ENCODE measurements around the gene SAT1. TPM values are rescaled to one million over a fixed set of nuclear protein-coding genes. Genes with fewer than 3 reads are reported as not detected.
A peak's percentile ranks its signal among the peaks of the same experiment; 100 is the strongest.

SAT1 gene
- total and polyA plus RNA-seq, 12 donors: 129 to 905 (median 381) TPM

DNA sequence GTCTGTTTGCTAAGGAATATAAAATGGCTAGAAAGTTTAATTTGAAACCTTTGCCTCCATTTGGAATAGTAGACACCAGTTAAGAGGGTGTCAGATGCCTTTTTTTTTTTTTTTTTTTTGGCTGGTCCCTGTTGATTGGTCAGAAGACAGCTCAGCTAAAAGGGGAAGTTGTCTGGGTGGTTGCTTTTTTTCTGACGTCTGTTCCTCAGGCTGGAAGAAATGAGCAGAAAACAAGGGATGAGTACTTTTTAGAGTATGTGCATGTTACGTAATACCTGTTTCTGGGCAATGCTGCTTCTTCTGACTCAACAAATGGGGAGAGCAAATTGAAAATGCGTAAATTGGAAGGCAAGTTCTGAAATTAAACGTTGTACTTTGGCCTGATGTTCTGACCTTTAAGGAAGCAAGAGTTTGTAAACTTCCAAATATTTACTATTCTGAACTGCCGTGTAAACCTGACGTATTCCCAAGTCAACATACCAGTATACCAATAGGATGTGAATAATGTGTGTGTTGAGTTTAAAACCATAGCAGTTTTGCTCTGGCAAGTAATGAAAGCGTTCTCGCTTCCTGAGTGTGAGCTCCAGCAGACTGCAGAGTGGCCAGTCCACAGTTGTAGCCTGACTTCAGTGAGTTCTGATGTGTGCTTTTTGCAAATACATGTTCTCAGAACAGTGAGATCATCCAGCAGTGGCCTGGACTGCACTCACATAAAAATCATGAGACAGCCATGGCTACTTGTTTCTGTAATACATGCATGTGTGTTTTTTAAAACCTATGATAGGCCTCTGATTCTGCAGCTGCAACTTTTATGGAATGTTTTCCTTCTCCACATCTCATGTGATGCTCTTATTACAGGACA lies 1.7 kb downstream of the SAT1 start:
- WGBS, 4 donors: 46 to 73% (median 56%) methylated on average over 8 of the region's 8 CpGs

DNA sequence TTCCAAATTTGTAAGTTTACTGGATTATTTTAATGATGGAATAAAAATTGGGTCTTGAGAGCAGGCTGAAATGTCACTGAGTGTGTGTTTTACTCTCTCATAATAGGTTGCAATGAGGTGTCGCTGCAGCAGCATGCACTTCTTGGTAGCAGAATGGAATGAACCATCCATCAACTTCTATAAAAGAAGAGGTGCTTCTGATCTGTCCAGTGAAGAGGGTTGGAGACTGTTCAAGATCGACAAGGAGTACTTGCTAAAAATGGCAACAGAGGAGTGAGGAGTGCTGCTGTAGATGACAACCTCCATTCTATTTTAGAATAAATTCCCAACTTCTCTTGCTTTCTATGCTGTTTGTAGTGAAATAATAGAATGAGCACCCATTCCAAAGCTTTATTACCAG lies 2.6 kb downstream of the SAT1 start:
- H3K27ac ChIP-seq: peak overlapping the region in 2 of 5 donors; percentile 94 to 97
- intact Hi-C loops (cut with DNase I): loop anchor here in 1 of 2 donors (10.0 kb wide), 1 partner anchor 119 kb away; the partner anchor contains the start of genes APOO and CXorf58
- H3K4me1 ChIP-seq (replicated peaks in 1 of 2): no peaks in the 10 kb centered on the region
- WGBS, 4 donors: 61 to 81% (median 65%) methylated on average over 2 of the region's 2 CpGs; no CpG with 5 or more reads in 1 of the 4 donors
- TF ChIP-seq, protein P1, sequence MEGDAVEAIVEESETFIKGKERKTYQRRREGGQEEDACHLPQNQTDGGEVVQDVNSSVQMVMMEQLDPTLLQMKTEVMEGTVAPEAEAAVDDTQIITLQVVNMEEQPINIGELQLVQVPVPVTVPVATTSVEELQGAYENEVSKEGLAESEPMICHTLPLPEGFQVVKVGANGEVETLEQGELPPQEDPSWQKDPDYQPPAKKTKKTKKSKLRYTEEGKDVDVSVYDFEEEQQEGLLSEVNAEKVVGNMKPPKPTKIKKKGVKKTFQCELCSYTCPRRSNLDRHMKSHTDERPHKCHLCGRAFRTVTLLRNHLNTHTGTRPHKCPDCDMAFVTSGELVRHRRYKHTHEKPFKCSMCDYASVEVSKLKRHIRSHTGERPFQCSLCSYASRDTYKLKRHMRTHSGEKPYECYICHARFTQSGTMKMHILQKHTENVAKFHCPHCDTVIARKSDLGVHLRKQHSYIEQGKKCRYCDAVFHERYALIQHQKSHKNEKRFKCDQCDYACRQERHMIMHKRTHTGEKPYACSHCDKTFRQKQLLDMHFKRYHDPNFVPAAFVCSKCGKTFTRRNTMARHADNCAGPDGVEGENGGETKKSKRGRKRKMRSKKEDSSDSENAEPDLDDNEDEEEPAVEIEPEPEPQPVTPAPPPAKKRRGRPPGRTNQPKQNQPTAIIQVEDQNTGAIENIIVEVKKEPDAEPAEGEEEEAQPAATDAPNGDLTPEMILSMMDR (IDR thresholded peaks at IDR 0.05): no peak
- TF ChIP-seq POLR2A (IDR thresholded peaks at IDR 0.05): peak in 1 of 2 donors; percentile 14
- H3K9me3 ChIP-seq (replicated peaks in 1 of 3): no peaks in the 10 kb centered on the region
- H3K4me3 ChIP-seq: peak overlapping the region in 1 of 4 donors; percentile 75
- no peaks in the 10 kb centered on the region for H3K27me3 ChIP-seq
- DNase-seq: no peak
- no peaks in the 10 kb centered on the region for H3K36me3 ChIP-seq (replicated peaks in 1 of 2)

More for the DNA sequence above, 1.7 kb downstream of the SAT1 start:
- Histone ChIP-seq H3K9me3 (replicated peaks in 1 of 3) (no peaks in the 10 kb centered on the region), H3K27ac (peak overlapping the region; percentile 76 to 97 (median 89)), H3K4me1 (replicated peaks in 1 of 2) (no peaks in the 10 kb centered on the region), H3K4me3 (peak overlapping the region in 2 of 4 donors; percentile 18 to 75), H3K27me3 (no peaks in the 10 kb centered on the region), H3K36me3 (replicated peaks in 1 of 2) (no peaks in the 10 kb centered on the region)
- TF ChIP-seq, protein P1 (IDR thresholded peaks at IDR 0.05): no peak
- TF ChIP-seq POLR2A (IDR thresholded peaks at IDR 0.05): no peak
- DNase-seq: peak in 2 of 7 donors; percentile 39 to 41
- intact Hi-C loops (cut with DNase I): loop anchor here in 1 of 2 donors (10.0 kb wide), 1 partner anchor 120 kb away; the partner anchor contains the start of genes APOO and CXorf58

DNA sequence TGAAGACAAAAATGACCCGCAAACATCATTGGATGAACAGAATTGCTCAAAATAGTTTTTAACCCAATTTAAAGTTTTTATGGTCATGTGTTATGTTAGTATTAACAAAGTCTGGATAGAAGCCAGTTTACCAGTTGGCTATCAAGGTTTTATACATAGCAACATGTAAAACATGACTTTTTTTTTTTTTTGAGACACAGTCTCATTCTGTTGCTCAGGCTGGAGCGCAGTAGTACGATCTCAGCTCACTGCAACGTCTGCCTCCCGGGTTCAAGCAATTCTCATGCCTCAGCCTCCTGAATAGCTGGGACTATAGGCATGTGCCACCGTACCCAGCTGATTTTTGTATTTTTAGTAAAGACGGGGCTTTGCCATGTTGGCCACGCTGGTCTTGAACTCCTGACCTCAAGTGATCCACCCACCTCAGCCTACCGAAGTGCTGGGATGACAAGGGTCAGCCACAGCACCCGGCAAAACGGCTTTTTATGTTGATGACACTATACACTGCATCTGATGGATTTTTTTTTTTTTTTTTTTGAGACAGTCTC lies 3.4 kb downstream of the SAT1 start:
- peak in 1 of 7 donors; percentile 46 for DNase-seq
- Histone ChIP-seq H3K4me3 (peak overlapping the region in 1 of 4 donors; percentile 75), H3K4me1 (replicated peaks in 1 of 2) (no peaks in the 10 kb centered on the region), H3K9me3 (replicated peaks in 1 of 3) (no peaks in the 10 kb centered on the region), H3K36me3 (replicated peaks in 1 of 2) (no peaks in the 10 kb centered on the region), H3K27me3 (no peaks in the 10 kb centered on the region), H3K27ac (peak overlapping the region in 1 of 5 donors; percentile 17)
- TF ChIP-seq, protein P1 (IDR thresholded peaks at IDR 0.05): no peak
- peak; percentile 30 to 36 for TF ChIP-seq POLR2A (IDR thresholded peaks at IDR 0.05)
- intact Hi-C loops (cut with DNase I): loop anchor here in 1 of 2 donors (10.0 kb wide), 1 partner anchor 118 kb away; the partner anchor contains the start of genes APOO and CXorf58
- 77 to 81% (median 79%) methylated on average over 11 of the region's 11 CpGs for WGBS, 4 donors

DNA sequence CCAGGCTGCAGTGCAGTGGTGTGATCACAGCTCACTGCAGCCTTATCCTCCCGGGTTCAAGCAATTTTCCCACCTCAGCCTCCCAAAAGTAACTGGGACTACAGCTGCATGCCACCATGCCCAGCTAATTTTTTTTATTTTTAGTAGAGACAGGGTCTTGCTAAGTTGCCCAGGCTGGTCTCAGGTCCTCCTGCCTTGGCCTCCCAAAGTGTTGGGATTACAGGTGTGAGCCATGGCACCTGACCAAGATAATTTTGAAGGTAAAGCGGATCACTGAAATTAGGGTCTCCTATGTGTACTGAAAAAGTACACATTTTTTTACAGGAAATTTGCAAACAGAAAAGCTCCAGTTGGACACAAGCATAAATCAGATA lies 4.8 kb downstream of the SAT1 start:
- no peaks in the 10 kb centered on the region for H3K4me1 ChIP-seq (replicated peaks in 1 of 2)
- DNase-seq: no peak
- H3K9me3 ChIP-seq (replicated peaks in 1 of 3): no peaks in the 10 kb centered on the region
- no peak overlapping the region for H3K4me3 ChIP-seq
- intact Hi-C loops (cut with DNase I): loop anchor here in 1 of 2 donors (10.0 kb wide), 1 partner anchor 117 kb away; the partner anchor contains the start of genes APOO and CXorf58
- no peaks in the 10 kb centered on the region for H3K36me3 ChIP-seq (replicated peaks in 1 of 2)
- 83 to 93% (median 86%) methylated on average over 2 of the region's 2 CpGs for WGBS, 4 donors
- TF ChIP-seq POLR2A (IDR thresholded peaks at IDR 0.05): no peak
- TF ChIP-seq, protein P1 (IDR thresholded peaks at IDR 0.05): no peak
- H3K27ac ChIP-seq: peak overlapping the region in 1 of 5 donors; percentile 34
- H3K27me3 ChIP-seq: no peaks in the 10 kb centered on the region
